ENCODE data around the gene EPHB3. TPM values are rescaled to one million over a fixed set of nuclear protein-coding genes. Genes with fewer than 3 reads are reported as not detected.

The EPHB3 gene
- total RNA-seq (2014; rRNA removed; shearing (Covaris generic)), result 5.0 and 6.7 TPM in 2 replicates

GRCh38 chr3:184561061-184561912, at the start of gene EPHB3:
EPHB3 (plus strand) TSS chr3:184561785; CDS start chr3:184562236, 451 bp downstream.

Other genes starting within 250 kb of the EPHB3 start
- 320 and 331 TPM in 2 replicates for gene EIF4G1, start 247.2 kb upstream of the EPHB3 start, total RNA-seq (2014; rRNA removed; shearing (Covaris generic))
- gene FAM131A, start 224.2 kb upstream of the EPHB3 start, total RNA-seq (2014; rRNA removed; shearing (Covaris generic)), result 17.6 and 17.9 TPM in 2 replicates
- gene CLCN2, start 200.2 kb upstream of the EPHB3 start, total RNA-seq (2014; rRNA removed; shearing (Covaris generic)), result 14.2 and 16.4 TPM in 2 replicates
- 116 and 132 TPM in 2 replicates for gene POLR2H, start 200.1 kb upstream of the EPHB3 start, total RNA-seq (2014; rRNA removed; shearing (Covaris generic))
- gene THPO, start 183.6 kb upstream of the EPHB3 start, total RNA-seq (2014; rRNA removed; shearing (Covaris generic)), result not detected in 2 replicates
- 0.11 TPM in 1 of 2 replicates, not detected in the other for gene CHRD, start 181.7 kb upstream of the EPHB3 start, total RNA-seq (2014; rRNA removed; shearing (Covaris generic))
- gene MAGEF1, start 150.3 kb downstream of the EPHB3 start, total RNA-seq (2014; rRNA removed; shearing (Covaris generic)), result 43.6 and 47.7 TPM in 2 replicates